Uterus (tissue), 2 donors: ENCODE data around the gene TSTD2.
"Not testable (repeated sequence)": the region's sequence is repeated elsewhere in the genome, so short reads cannot be mapped to it uniquely, and the experiment has no call there.

Experiments
- POLR2A ChIP-seq, 2 donors: fragments of 450-650 bp; IDR thresholded peaks; one replicate each; pipeline ENCODE4 v1.6.1; 2016; ENCODE audit warnings: antibody characterized with exemption in 2 of 2, mild to moderate bottlenecking in 1 of 2, moderate library complexity in 1 of 2
- TF ChIP-seq, protein P1 (sequence below), 4 experiments: fragments of 200-600 bp in 2 of 4; fragments of 450-650 bp in 2 of 4; sonication (generic) in 2 of 4; IDR thresholded peaks; one replicate each; pipeline ENCODE4 v1.5.1; 2016 to 2019; ENCODE audit warnings: antibody characterized with exemption in 4 of 4, mild to moderate bottlenecking in 2 of 4, moderate library complexity in 1 of 4

DNA sequence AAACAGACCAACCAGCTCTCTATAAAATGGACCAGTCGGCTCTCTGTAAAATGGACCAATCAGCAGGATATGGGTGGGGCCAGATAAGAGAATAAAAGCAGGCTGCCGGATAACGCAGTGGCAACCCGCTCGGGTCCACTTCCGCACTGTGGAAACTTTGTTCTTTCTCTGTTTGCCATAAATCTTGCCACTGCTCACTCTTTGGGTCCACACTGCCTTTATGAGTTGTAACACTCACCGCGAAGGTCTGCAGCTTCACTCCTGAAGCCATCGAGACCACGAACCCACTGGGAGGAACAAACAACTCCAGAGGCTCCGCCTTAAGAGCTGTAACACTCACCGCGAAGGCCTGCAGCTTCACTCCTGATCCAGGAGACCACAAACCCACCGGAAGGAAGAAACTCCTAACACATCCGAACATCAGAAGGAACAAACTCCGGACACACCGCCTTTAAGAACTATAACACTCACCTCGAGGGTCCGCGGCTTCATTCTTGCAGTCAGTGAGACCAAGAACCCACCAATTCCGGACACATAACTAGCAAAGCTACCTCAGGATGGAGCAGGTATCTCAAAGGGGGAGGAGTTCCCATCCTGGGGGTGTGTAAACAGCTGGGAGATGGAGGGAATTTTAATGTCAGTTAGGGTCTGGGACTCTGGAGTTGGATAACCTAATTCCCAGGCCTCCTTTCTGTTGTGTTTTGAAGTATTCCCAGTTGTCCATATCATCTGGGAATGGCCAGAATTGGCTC lies 58.1 kb downstream of the TSTD2 start:
- TF ChIP-seq, protein P1, sequence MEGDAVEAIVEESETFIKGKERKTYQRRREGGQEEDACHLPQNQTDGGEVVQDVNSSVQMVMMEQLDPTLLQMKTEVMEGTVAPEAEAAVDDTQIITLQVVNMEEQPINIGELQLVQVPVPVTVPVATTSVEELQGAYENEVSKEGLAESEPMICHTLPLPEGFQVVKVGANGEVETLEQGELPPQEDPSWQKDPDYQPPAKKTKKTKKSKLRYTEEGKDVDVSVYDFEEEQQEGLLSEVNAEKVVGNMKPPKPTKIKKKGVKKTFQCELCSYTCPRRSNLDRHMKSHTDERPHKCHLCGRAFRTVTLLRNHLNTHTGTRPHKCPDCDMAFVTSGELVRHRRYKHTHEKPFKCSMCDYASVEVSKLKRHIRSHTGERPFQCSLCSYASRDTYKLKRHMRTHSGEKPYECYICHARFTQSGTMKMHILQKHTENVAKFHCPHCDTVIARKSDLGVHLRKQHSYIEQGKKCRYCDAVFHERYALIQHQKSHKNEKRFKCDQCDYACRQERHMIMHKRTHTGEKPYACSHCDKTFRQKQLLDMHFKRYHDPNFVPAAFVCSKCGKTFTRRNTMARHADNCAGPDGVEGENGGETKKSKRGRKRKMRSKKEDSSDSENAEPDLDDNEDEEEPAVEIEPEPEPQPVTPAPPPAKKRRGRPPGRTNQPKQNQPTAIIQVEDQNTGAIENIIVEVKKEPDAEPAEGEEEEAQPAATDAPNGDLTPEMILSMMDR (IDR thresholded peaks at IDR 0.05) = not testable (repeated sequence)
- TF ChIP-seq POLR2A (IDR thresholded peaks at IDR 0.05) = not testable (repeated sequence)
